ENCODE measurements around the gene TTC28. TPM values are rescaled to one million over a fixed set of nuclear protein-coding genes. Genes with fewer than 3 reads are reported as not detected.

The TTC28 gene
- polyA plus RNA-seq, 12 donors, result 20.5 to 38.3 (median 28.6) TPM

DNA sequence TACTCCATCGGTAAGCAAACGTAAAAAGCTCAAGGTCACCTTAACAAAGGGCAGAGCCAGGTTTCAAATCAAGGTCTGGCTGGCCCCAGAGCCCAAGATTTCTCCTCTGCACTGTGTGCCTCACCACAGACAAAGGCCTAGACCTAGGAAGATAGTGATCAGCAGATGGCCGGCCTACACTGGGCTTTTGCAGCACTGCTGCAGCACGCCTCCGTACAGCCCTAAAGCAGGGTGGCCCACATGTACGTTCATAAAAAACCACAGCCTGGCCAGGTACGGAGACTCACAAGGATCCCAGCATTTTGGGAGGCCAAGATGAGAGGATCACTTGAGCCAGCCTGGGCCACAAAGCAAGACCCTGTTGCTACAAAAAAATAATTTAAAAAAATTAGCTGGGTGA, 654.3 kb downstream of the TTC28 start:
- no peak for DNase-seq

DNA sequence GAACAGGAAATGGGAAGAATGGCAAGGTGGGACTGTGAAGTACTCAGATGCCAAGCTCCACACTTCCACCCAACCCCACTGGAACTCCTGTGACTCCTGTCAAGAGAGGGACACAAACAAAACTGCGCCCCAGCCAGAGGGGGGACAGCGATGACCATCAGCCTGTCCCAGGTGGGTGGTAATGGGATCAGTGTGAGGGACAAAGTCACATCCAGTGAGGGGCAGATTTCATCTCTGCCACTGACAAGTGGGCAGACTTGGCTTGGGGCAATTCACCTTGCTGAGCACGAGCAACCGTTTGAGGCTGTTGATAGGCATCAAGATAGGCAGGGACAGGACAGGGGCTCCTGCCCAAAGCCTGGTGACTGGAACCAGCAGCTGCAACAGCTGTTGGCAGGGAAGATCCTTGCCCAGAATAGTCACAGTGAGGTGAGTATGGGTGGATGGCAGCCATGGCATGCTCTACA, 655.2 kb downstream of the TTC28 start:
- no peak for DNase-seq

DNA sequence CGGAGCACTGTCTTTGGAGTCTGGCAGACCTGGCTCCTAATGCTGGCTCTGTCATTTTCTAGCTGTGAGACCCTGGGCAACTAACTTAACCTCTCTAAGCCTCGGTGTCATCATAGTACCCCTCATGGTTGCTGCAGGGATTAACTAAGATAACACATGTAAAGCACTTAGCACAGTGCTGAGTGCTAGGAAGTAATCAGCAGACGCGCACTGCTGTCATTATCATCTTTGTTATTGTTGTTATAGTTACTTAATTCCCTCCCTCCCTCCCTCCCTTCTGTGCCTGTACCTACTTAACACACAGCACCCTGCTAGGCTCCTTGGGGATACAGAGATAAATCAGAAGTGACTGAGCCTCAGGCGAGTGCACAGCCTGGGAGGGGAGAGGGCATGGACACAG, 655.9 kb downstream of the TTC28 start:
- no peak for DNase-seq

DNA sequence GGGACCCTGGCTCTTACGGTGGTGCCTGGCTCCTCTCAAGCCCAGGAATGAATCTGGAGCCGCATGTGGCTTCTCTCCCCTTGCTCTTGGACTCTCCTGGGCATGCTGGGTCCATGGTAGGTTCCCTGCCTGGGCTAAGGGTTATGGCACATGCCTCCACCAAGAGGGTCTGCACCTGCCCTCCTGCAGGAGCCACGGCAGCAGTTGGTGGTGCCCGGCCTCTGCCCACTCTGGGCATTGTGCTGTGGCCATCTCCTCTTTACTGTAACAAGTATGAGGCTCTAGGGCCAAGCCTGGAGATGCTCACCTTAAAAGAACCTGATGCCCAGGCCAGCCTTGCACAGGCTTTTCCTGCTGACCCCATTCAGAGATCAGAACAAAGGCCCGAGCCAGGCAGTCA, 656.6 kb downstream of the TTC28 start:
- no peak for DNase-seq

DNA sequence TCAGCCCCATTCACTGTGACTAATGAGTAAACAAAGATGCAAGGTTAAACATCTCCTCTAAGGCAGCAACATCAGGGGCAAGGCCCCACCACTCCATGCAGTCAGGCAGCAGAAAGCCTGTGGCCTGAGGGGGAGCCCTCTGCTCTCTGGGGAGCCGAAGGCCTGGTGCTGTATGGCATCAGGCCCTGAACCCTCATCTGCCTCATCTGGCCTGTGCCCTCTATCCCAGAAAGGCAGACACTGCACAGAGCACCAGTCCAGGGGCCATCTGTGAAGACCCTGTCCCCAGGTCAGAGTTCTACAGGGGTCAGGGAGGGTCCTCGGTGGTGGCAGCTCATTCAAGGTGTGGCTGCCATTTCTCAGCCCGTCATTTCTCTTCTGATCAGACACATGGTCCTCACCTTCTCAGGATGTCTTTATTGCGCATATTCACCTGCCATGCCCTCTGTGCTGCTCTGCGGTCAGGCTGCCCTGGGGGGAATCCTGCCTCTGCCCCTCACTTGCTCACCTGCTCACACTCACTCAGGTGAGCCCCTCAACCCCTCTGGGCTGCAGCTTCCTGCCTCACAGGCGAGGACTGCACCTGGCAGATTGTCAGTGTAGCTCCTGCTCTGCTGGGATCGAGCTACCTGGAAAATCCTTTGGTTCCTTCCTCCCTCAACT, 657.5 kb downstream of the TTC28 start:
- DNase-seq, result no peak

DNA sequence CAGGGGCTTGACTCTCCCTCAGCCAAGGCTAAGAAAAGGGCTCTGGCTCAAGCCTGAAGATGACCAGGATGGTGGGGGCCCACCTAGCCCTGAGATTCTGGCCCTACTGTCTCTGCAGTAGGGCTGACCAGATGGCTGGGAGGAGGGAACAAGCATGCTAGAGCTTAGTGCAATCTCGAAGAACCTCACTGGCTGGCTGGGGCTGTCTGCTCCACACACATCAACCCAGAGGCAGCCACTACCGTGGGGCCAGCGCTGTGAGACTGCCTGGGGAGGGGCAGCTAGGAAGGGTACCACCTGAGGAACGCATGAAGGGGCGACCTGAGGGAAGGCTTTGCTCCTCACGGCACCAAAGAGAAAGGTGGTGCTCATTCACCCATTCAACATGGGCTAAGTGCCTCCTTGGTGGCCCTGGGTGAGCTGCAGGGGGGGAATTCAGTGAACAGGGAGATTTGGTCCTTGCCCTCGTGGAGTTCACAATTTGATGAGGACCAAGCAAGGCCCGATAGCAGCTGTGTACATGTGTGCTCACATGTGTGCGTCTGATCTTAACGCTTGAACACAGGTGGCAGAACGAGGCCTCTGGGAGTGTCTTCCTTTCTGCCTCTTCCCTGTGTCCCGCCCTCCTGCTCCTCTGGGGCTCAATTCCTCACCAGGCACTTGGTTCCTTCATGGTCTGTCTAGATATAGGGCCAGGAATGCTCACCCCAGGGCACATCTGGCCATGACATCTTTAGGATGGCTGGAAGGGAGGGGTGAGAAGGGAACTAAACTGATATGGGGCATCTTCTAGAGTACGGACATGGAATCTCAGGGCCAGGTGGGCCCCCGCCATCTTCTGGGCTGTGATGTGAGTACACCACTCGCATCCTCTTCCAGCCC, 658.3 kb downstream of the TTC28 start:
- DNase-seq, result no peak

DNA sequence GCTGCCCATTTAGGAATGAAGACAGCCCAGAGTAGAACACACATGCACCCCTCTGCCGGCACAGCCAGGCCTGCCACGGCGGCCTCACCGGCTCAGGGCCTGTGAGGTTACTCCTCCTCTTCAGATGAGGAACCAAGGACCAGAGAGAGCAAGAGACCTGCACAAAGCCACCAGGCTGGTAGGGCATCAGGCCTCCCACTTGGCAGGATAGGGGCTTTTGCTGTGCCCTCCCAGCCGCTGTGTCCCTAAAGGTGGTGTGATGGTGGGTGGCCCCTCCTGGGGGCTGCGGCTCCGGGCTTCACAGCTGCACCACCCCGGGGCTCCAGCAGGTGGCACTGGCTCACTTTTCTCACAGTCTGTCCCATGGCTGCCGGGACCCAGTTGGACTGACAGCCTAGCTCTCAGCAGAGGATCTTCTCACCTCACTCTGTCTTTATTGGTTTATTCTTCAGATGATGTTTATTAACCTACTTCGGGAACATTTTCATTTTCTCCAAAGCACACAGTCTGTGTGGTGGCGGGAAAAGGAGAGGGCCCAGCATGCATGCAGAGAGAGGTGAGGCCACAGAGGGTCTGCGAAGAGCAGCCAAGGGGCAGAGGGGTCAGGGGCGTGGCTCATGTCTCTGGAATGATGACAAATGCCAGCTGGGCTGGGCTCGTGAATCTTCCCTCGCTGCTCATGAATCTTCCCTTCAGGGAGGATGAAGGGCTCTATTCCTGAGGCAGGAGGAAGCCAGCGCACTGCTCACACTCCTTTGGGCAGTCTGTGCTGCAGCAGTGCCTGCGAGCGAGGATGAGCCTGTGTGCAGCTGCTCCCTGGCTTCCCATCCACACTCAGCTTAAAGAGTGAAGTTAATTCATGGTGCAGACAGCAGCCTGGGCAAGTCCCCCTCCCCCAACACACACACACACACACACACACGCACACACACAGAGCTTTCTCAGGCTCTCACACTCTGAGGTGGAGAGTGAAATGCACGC, 659.5 kb downstream of the TTC28 start:
- peak; percentile 70 for DNase-seq

DNA sequence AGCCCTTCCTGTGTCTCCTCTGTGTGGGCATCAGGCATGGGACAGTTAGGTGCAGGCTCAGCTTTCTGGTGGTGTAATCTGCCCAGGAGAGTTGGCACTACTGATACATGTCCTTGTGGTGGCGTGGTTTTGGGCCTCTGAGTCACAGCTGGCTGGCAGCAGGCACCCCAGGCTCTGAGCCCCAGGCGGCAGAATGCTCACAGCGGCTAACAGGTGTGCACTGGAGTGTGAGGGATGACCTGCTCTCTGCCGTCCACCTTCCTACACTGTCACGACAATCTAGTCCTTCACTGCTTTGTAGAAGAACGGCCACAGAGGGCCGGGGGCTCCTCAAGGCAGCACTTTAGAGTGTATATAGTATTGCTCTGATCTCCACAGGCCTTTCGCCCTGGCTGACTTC, 660.3 kb downstream of the TTC28 start:
- no peak for DNase-seq

DNA sequence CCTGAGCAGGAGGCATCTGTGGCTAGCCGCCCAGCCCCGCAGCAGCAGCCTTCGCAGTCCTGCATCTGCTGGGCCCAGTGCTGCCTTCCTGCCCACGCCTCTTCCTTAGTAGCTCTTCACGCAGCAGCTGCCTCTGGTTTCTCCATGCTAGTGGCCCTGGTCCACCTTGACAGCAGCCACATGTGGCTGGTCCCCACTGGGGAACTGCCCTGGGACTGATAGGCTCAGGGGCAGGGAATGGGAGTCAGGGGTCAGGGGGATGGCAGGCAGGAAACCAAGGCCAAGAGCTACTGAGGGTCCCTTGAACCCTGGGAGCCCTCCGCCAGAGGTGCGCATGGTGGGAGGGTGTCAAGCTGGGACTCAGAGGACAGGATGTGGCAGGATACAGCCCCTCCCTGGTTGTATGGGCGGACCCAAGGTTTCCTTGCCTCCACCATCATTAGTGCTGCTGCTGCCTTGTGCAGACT, 661.1 kb downstream of the TTC28 start:
- DNase-seq, result no peak

DNA sequence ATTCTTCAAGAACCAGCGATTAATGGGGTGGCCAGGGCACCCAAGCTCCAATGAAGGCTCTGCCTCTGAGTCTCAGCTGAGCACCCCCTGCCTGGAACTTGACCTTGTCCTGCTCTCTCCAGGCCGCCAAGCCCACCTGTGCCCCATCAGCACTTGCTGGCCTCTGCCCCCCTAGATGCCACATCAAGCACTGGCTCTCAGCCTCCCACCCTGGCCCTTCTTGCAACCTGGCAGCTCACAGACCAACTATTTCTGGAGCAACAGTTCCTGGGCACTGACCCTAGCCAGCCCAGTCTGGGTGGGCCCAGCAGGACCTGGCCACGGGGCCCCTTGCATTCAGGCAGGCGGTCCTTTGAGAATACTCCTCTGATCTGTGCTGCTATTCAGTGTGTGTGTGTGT, 661.8 kb downstream of the TTC28 start:
- no peak for DNase-seq

DNA sequence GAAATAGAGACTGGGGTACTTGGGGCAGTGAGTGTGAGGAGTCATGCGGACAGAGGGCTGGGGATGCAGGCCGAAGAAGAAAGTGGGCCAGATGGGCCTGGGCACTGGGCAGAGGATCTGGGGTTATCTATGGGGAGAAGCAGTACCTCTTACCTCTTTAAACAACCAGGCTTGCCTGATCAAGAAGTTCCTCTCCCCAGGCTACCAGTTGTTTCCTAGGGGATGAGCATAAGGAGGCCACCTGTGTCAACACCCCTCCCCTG, 662.2 kb downstream of the TTC28 start:
- DNase-seq, result no peak

DNA sequence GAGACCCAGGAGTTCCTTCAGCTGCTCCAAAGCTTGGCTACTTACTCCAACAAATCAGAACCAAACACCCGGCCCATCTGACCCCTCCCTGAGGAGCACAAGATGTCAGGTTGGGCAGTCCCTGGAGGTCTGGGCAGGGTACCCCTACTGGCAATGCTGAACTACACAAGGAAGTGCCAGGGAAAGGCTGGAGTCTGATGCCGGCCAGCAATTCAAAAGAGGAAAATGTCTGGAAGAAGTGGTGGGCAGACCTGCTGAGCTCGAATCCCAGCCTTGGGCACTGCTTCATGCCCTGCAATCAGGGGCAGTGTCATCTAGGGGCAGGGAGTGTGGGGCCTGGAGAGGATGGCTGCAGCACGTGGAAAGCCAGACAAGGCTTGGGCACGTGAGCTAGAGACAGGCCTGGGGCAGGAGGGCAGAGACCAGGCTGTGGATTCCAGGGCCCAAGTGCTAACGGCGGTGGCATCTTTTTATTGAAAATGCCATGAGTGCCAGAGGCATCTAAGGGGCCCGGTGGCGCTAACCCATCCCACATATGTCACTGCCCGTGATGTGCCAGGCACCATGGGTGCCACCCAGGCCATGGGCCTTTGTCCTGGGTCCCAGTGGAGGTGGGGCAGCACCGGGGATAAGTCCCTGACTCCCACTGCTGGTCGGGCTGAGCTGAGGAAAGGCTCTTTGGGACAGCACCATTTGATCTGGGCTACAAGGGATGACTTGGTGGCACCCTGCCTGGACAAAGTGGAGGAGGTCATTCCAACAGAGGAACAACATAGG, 662.7 kb downstream of the TTC28 start:
- no peak for DNase-seq

DNA sequence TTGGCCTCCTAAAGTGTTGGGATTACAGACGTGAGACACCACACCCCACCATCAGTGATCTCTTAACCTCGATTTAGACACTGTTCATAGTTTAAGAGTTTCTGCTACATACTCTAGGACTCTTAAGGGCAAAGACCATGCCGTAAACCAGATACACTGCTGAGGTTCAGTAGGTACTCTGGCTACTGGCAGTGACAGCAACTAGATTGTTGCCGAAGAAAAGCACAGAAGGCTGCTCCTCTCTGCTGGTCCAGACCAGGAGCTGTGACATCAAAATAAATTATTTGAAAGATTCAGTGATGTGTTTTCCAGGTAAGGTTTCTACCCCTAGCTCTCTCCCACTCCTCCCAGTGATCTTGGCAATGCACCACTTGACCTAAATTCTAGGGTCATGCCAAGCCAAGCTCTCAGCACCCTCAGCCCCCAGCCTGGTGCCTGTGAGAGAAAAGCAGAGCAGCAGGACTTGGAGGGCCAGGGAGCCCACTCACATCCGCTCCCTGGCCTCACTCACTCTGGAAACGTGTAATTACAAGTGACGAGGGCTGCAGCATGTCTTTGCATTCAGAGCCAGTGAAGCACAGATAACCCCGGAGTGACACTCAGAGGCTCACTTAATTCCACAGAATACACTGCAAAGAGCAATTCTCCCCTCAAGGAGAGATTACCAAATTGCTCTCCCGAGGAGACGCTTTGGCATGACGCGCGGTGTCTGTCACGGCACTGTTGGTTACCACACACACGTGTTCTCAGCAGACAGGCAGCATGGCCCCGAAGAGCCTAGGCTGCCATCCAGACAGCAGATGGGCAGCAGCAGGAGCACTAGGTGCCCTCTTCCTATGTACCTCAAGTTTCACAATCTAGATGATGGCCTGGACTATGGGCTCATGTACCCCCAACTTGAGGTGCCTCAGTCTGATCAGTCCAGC, 663.7 kb downstream of the TTC28 start:
- no peak for DNase-seq

DNA sequence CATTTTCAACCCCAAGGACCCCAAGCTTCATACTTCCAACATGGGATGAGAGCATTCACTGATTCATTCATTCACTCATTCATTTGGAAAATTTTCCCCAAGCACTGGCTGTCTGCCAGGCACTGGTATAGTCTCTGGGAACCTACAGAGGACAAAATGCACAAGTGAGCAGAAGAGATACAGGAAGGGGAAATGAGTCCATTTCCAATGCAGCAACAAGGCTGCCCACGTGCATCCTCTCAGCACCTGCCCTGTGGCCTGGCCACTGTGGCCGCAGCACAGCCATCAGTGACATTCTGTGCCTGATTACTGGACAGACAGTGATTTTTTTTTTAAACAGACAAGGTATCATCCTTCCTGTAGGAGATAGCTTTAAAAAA, 664.6 kb downstream of the TTC28 start:
- no peak for DNase-seq

DNA sequence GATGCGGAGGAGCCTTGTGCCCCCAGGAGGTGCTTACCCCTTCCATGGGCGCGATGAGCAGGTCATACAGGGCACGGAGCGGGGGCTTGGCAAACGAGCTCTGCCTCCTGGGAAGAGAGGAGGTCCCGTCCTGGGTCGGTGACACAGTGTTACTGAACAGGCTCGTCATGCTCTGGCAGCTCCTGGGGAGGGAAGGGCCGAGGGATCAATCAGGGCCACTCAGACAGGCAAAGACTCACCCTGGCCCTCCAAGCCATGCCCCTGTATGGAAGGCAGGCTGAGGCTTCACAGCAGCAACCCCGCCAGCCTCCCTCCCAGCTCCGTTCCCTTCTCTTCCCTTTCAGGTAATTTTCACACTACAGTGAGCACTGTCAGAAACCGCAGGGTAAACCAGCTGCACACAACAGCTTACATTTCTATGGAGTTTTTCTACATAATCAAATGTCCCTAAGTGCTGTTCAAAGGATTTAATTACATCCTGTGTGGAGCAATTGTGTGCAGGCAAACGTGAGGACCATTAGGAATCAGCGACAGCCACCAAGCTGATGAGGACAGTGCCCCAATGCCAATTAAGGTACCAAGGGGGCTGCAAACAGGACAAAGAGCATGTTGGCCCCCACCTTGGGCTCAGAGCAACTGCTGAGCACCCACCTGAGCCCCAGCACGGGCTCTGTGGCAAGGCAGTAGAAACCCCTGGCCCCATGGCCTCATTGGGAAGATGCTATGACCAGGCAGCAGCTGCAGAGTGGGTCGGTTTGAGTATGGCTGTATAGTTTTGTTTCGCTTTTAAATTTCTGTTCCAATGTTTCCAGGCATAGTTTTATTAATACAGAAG, 665.2 kb downstream of the TTC28 start:
- no peak for DNase-seq

DNA sequence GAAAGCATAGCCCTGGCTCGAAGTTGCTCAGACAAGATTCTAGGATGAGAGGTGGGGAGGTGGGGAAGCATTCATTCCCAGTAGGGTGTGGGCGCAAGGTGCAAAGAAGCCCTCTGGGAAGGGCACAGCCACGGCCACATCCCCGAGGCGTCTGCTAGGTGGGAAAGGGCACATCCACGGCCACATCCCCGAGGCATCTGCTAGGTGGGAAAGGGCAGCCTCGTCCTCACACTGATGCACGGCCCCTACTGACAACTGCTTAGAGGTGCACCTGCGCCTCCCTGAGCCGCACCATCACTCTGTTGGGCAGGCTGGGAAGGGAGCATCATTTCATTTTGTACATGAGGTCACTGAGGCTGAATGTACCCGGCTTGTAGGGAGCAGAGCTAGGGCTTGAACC, 666.0 kb downstream of the TTC28 start:
- no peak for DNase-seq

DNA sequence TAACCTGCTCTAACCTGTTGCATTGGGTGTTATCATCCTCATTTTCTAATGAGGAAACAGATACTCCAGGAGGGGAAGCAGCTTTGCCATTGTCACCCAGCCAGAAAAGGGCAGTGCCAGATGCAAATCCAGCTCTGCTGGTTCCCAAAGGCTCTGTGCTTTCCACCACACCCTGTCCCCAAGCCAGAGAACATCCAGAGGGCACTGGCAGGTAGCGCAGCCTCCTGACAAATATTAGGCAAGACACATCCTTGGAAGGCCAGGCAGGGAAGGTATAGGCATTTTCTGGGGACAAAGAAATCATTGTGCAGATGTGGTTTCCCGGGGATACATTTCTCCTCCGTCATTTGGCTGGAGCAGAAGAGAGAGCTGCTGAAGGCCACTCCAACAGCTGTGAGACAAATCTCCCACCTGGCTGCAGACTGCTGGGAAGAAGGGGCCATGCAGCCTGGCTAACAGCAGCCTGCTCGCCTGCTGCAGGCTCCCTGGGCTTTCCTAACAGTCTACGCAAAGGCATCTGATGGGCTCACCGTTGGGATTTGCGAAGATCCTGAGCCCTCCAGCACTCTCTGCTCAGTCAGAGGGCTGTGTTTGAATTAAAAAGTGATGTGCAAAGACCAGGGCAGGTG, 666.7 kb downstream of the TTC28 start:
- no peak for DNase-seq

DNA sequence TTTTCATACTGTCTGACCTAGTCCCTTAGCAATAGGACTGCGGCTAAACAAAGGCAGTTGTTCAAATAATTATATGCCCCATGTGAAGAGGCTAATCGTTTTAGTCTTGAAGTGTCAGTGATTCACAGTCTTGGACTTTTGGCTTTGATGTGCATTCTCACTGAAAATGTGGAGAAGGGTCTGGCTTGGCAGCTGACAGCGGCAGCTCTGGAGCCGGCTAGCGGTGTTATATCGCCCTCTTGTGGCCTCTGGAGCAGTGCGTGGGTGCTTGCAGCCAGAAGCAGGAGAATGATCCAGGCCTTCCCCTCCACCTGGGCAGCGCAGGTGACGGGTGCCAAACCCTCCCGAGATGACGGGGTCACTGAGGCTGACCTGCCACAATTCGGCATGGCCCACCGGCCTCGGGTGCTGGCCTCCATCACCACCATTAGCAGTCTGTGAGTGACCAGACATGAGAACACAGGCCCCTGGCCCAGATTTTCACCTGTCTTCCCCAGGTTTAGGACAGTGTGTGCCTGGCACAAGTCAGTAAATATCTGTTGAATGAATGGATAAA, 670.3 kb downstream of the TTC28 start:
- DNase-seq, result peak; percentile 73

DNA sequence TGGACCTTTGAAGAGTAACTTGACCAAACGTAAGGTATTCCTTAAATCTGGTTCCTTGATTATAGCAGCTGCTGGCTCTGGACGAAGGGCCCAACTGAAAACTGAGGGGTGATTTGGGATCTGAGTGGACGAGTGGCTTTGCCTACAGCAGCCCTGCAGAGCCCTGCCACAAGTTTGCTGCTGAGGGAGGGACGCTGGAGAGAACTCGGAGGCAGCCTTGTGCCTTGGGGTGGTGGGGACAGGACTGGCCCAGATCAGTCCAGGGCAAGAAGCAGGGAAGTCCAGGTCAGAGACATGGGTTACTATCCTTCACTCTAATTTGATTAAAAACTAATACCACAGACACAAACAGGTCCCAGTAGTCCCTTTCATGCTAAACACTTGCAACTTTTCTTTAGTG, 671.0 kb downstream of the TTC28 start:
- DNase-seq, result no peak
